Measurements from ENCODE around the gene STK24. TPM values are rescaled to one million over a fixed set of nuclear protein-coding genes. Genes with fewer than 3 reads are reported as not detected.
A peak's percentile ranks its signal among the peaks of the same experiment; 100 is the strongest.

The STK24 gene
- total and polyA plus RNA-seq, 2 of the 4 experiments (the other 2 are of a cell fraction): 29.2 to 43.4 TPM

DNA sequence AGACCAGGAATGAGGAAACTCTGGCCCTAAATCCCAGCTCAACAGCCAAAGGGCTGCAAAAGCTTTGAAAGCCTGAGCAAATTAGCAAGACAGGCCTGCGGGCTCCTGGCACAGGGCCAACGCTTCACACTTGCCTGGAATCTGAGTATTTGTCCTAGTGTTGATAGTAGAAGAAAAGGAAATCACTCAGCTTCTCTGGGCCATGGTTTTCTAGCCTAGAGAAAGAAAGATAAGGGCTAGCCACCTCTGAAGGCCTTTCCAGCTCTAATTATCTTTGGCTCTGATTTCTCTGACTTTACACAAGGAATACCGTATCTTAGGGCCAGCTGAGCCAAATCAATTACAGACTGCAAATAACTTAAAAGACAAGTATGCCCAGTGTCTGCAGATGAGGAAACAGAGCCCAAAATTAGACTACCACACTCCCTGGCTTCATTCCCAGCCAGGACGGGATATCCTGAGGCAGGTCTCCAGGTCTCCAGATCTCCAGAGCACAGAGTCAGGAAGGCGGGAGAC lies 69.6 kb downstream of the STK24 start:
- Histone ChIP-seq H4K8ac (ENCODE audit: low read depth in 2 of 2, low read length in 2 of 2) (no peak overlapping the region; a peak in 1 of 4 replicates), H3K27ac (ENCODE audit: insufficient read depth, low read length) (peak overlapping the region; percentile 67; the same call in 1 of the 2 replicates), H2AK9ac (replicated peaks; ENCODE audit: low read depth, low read length, poor library complexity) (no peak overlapping the region), H3K79me1 (ENCODE audit: low read depth in 1 of 2, low read length in 2 of 2) (peaks cover 58 to 88% of the 10 kb centered on the region in 2 experiments), H3K23ac (ENCODE audit: low read depth, low read length) (peak overlapping the region; percentile 22; the same call in 1 of the 2 replicates), H3K4me1 (ENCODE audit: control insufficient read depth, insufficient read depth, low read length) (peaks cover 40% of the 10 kb centered on the region), H3K4ac (ENCODE audit: low read depth, low read length) (peak overlapping the region; percentile 52; the same call in 1 of the 2 replicates), H2AFZ (replicated peaks; ENCODE audit: low read length, poor library complexity) (no peak overlapping the region), H2AK5ac (ENCODE audit: low read depth, low read length) (peak overlapping the region; percentile 40; the same call in 1 of the 2 replicates), H4K91ac (ENCODE audit: insufficient read depth, low read depth, low read length) (no peak overlapping the region), H2BK5ac (ENCODE audit: low read depth, low read length, poor library complexity, severe bottlenecking) (peak overlapping the region; percentile 13), H3K4me3 (ENCODE audit: insufficient read depth, low read depth, low read length) (no peak overlapping the region), H2BK120ac (ENCODE audit: low read depth, low read length) (peak overlapping the region; percentile 53; the same call in 1 of the 2 replicates), H3K27me3 (ENCODE audit: control insufficient read depth, insufficient read depth, low read length) (no peaks in the 10 kb centered on the region), H4K5ac (ENCODE audit: low read depth, low read length) (peak overlapping the region; percentile 9; the same call in 1 of the 2 replicates), H3K9ac (ENCODE audit: low read depth, low read length) (no peak overlapping the region), H3K56ac (ENCODE audit: extremely low read depth, insufficient read depth, low read length) (no peak overlapping the region; the same call in 1 of the 2 replicates), H4K20me1 (ENCODE audit: insufficient read depth, low read length) (peaks cover 68% of the 10 kb centered on the region), H3K36me3 (ENCODE audit: control insufficient read depth, insufficient read depth, low read length) (peaks cover 4% of the 10 kb centered on the region; the same call in 1 of the 2 replicates), H3K14ac (replicated peaks; ENCODE audit: low read depth, low read length) (peak overlapping the region; percentile 72), H2BK15ac (ENCODE audit: low read depth, low read length) (no peak overlapping the region; the same call in 2 of the 3 replicates), H3K9me3 (ENCODE audit: control insufficient read depth, insufficient read depth, low read length) (no peaks in the 10 kb centered on the region), H3K4me2 (ENCODE audit: low read depth, low read length) (no peak overlapping the region; the same call in 1 of the 2 replicates), H3K9me1 (ENCODE audit: insufficient read depth, low read length) (peaks cover 52% of the 10 kb centered on the region), H2BK20ac (ENCODE audit: low read depth, low read length) (peak overlapping the region; percentile 45; the same call in 1 of the 2 replicates), H3K18ac (ENCODE audit: low read depth, low read length) (peak overlapping the region; percentile 24; the same call in 1 of the 2 replicates)
- in situ Hi-C loops (cut with MboI; ENCODE audit: low sequenced_read_pairs) (no loop called here), intact Hi-C loops (cut with micrococcal nuclease) (loop anchor here (5.0 kb wide), 1 partner anchor 70 kb away; the partner anchor contains the start of gene STK24), dilution Hi-C loops (cut with HindIII; ENCODE audit: low sequenced_read_pairs, unreplicated experiment) (no loop called here)
- DNase-seq: no peak
- no TSS peak for BruUV-seq (replicated peaks)
- no peak for ATAC-seq (ENCODE audit: low read depth)
- ChIA-PET CTCF (interaction anchor here (0.5 to 1.9 kb wide), 2 partner anchors 24 to 342 kb away, joined by 4 to 6 read pairs; no protein-coding TSS in a partner anchor), POLR2A (ENCODE audit: unreplicated experiment) (no interaction called here)
- WGBS, 2 experiments (ENCODE audit: extremely low coverage in 2 of 2, insufficient read length in 1 of 2): no CpG with 5 or more reads among the region's 5 CpGs
- TF ChIP-seq MXI1 (IDR thresholded peaks at IDR 0.05; ENCODE audit: borderline replicate concordance, low read depth, low read length): no peak
- TF ChIP-seq, protein P1, sequence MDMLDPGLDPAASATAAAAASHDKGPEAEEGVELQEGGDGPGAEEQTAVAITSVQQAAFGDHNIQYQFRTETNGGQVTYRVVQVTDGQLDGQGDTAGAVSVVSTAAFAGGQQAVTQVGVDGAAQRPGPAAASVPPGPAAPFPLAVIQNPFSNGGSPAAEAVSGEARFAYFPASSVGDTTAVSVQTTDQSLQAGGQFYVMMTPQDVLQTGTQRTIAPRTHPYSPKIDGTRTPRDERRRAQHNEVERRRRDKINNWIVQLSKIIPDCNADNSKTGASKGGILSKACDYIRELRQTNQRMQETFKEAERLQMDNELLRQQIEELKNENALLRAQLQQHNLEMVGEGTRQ (IDR thresholded peaks at IDR 0.05; ENCODE audit: low read depth, low read length): no peak
- no peak for TF ChIP-seq RCOR1 (IDR thresholded peaks at IDR 0.05; ENCODE audit: insufficient replicate concordance, low read length)
- TF ChIP-seq POLR2A (IDR thresholded peaks at IDR 0.05; ENCODE audit: low read depth, low read length): no peak
- TF ChIP-seq RFX5 (IDR thresholded peaks at IDR 0.05; ENCODE audit: low read depth, low read length): no peak
- TF ChIP-seq CHD1 (IDR thresholded peaks at IDR 0.05; ENCODE audit: low read depth, low read length): no peak
- TF ChIP-seq MAZ (IDR thresholded peaks at IDR 0.05; ENCODE audit: borderline replicate concordance, low read depth, low read length): no peak
- TF ChIP-seq NFE2L2 (IDR thresholded peaks at IDR 0.05; ENCODE audit: low read depth, low read length): no peak
- TF ChIP-seq, protein P2, sequence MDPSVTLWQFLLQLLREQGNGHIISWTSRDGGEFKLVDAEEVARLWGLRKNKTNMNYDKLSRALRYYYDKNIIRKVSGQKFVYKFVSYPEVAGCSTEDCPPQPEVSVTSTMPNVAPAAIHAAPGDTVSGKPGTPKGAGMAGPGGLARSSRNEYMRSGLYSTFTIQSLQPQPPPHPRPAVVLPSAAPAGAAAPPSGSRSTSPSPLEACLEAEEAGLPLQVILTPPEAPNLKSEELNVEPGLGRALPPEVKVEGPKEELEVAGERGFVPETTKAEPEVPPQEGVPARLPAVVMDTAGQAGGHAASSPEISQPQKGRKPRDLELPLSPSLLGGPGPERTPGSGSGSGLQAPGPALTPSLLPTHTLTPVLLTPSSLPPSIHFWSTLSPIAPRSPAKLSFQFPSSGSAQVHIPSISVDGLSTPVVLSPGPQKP (IDR thresholded peaks at IDR 0.05; ENCODE audit: borderline replicate concordance, low read depth, low read length): no peak
- TF ChIP-seq CEBPB (IDR thresholded peaks at IDR 0.05; ENCODE audit: low read depth, low read length): no peak
- TF ChIP-seq SMC3 (IDR thresholded peaks at IDR 0.05; ENCODE audit: low read depth, low read length): no peak
- no peak for TF ChIP-seq FOS (IDR thresholded peaks at IDR 0.05; ENCODE audit: low read depth, low read length)
- TF ChIP-seq RAD21 (IDR thresholded peaks at IDR 0.05; ENCODE audit: low read length): no peak
- TF ChIP-seq, protein P3, sequence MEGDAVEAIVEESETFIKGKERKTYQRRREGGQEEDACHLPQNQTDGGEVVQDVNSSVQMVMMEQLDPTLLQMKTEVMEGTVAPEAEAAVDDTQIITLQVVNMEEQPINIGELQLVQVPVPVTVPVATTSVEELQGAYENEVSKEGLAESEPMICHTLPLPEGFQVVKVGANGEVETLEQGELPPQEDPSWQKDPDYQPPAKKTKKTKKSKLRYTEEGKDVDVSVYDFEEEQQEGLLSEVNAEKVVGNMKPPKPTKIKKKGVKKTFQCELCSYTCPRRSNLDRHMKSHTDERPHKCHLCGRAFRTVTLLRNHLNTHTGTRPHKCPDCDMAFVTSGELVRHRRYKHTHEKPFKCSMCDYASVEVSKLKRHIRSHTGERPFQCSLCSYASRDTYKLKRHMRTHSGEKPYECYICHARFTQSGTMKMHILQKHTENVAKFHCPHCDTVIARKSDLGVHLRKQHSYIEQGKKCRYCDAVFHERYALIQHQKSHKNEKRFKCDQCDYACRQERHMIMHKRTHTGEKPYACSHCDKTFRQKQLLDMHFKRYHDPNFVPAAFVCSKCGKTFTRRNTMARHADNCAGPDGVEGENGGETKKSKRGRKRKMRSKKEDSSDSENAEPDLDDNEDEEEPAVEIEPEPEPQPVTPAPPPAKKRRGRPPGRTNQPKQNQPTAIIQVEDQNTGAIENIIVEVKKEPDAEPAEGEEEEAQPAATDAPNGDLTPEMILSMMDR (conservative IDR thresholded peaks at IDR 0.05; ENCODE audit: low read depth, low read length): no peak
- TF ChIP-seq MAFK (IDR thresholded peaks at IDR 0.05; ENCODE audit: low read depth, low read length): no peak
